ENCODE measurements around the gene PIK3AP1.

DNA sequence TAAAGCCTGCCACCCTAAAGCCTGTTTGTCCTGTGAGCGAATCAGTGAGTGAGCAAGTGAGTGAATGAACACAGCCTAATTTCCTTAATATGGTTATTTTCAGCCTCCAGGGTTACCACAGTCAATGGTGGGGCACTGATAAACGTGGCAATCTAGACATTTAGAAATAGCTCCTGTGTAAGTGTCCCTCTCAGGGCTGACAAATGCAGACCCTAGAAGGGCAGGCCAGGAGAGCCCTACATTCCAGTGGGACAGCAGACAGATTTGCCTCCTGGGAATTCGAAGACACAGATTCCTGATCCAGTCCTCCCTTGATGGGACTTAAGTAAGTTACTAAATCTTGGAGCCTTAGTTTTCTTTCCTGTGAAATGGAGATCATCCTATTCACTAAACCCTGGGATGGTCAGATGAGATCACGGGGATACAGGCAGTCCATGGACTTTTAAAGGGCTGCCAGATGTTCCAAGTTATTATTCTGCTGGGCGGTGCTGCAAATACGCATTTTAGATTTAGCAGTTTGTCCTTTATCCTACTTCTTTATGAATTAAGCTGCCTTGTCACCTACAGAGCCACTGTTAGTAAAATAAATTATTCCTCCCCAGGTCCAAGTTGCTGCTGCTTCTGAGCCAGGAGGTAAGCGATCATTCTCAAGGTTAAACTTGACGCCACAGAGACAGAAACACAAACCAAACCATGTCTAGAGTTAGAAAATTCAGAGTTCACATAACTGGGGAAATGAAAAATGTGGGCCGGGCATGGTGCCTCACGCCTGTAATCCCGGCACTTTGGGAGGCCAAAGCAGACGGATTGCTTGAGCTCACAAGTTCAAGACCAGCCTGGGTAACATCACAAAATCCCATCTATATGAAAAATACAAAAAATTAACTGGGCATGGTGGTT is 78.7 kb downstream of the PIK3AP1 start:
- TF ChIP-seq EZH2phosphoT487 (IDR thresholded peaks at IDR 0.05; ENCODE audit: borderline replicate concordance) (no peak), CTCF (conservative IDR thresholded peaks at IDR 0.05; ENCODE audit: low read length) (no peak)

Data from Loucy (cell line).